Measurements from ENCODE around the gene GCH1. TPM values are rescaled to one million over a fixed set of nuclear protein-coding genes. Genes with fewer than 3 reads are reported as not detected.
A peak's percentile ranks its signal among the peaks of the same experiment; 100 is the strongest.
"Not testable (repeated sequence)": the region's sequence is repeated elsewhere in the genome, so short reads cannot be mapped to it uniquely, and the experiment has no call there.

GCH1 gene
- total RNA-seq, 2 donors from 2014 or later, result 131 to 382 TPM

GRCh38 chr14:54804538-54805041, 98.0 kb downstream of the GCH1 start:
- Mint-ChIP-seq H3K36me3 (peaks cover 4% of the 10 kb centered on the region), H3K4me1 (ENCODE audit: low read depth in 2 of 2) (peaks cover 4% of the 10 kb centered on the region in 2 donors), H3K27me3 (peaks cover 22 to 31% of the 10 kb centered on the region in 2 donors), H3K4me3 (no peak overlapping the region), H3K27ac (no peak overlapping the region), H3K9me3 (no peaks in the 10 kb centered on the region)
- ATAC-seq (no peak), DNase-seq (ENCODE audit: low spot score) (no peak)

DNA sequence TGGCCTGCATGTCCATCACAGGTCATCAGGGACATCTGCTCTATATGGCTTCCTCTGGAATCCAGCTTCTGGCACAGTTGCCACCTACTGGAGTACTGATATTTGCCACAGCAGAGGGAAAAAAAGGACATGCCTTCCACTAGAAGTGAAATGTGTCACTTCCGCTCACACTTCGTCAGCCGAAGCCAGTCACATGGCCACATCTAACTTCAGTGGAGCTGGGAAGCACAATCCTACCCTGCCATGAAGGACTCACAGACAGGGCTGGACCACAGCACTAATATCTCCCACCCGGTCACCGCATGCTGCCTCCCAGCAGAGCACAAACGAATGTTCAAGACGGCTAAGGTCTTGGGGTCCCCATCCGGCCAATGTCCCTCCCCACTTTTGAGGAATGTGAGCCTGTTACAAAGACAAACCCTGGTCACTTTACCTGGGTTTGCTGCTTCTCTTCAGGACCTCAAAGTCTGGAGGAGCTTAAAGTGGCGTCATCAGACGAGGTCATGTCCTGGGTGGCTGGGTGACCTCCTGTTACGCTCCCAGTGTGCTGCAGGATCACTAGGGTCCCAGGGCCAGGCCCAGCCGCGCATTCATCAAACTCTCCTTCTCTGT, 98.6 kb downstream of the GCH1 start:
- H3K9me3 Mint-ChIP-seq, result no peaks in the 10 kb centered on the region
- peaks cover 22 to 31% of the 10 kb centered on the region in 2 donors for H3K27me3 Mint-ChIP-seq
- H3K27ac Mint-ChIP-seq, result no peak overlapping the region
- no peak for ATAC-seq
- H3K36me3 Mint-ChIP-seq, result peaks cover 4% of the 10 kb centered on the region
- no peak overlapping the region for H3K4me3 Mint-ChIP-seq
- no peak for DNase-seq (ENCODE audit: low spot score)
- H3K4me1 Mint-ChIP-seq (ENCODE audit: low read depth in 2 of 2), result peaks cover 4% of the 10 kb centered on the region in 2 donors

- no peaks in the 10 kb centered on the region for H3K9me3 Mint-ChIP-seq
- H3K4me3 Mint-ChIP-seq, result no peak overlapping the region
- peaks cover 4% of the 10 kb centered on the region for H3K36me3 Mint-ChIP-seq
- H3K27ac Mint-ChIP-seq, result no peak overlapping the region
- DNase-seq (ENCODE audit: low spot score) (no peak), ATAC-seq (no peak)
- H3K4me1 Mint-ChIP-seq (ENCODE audit: low read depth in 2 of 2), result peaks cover 4% of the 10 kb centered on the region in 2 donors
- H3K27me3 Mint-ChIP-seq, result peaks cover 22 to 31% of the 10 kb centered on the region in 2 donors
These were observed 99.2 kb downstream of the GCH1 start for GRCh38 chr14:54803396-54803795.

- H3K4me3 Mint-ChIP-seq; DNase-seq (ENCODE audit: low spot score); ATAC-seq; H3K4me1 Mint-ChIP-seq (ENCODE audit: low read depth in 2 of 2); H3K36me3 Mint-ChIP-seq; H3K9me3 Mint-ChIP-seq; H3K27ac Mint-ChIP-seq: not testable (repeated sequence)
- H3K27me3 Mint-ChIP-seq, result peaks cover 25 to 31% of the 10 kb centered on the region in 2 donors
These were observed 101.1 kb downstream of the GCH1 start for GRCh38 chr14:54801482-54801881.

DNA sequence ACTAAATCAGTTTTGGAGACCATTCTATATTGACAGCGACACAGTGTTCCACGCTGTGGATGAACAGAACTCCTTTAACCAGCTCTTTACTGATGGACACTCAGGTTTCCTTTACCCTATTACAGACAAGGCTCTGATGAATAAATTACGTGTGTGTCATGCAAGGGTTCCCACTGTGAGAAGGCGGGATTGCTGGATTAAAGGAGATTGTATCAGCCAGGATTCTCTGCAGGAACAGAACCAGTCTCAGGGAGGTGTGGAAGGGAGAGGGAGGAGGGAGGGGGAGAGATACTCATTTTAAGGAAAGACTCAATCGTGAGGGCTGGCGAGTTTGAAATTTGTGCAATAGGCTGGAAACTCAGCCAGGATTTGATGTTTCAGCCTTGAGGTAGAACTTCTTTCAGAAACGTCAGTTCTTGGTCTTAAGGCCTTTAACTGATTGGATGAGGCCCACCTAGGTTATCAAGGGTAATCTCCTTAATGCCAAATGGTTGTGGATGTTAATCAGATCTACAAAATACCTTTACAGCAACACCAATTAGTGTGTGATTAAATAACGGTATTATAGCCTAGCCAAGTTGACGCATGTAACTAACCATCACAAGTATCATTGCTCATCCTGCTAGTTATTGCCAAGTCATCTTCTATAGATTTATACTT, 104.0 kb downstream of the GCH1 start:
- ATAC-seq, result no peak
- H3K4me3 Mint-ChIP-seq, result no peak overlapping the region
- H3K27me3 Mint-ChIP-seq, result peaks cover 30 to 31% of the 10 kb centered on the region in 2 donors
- no peak for DNase-seq (ENCODE audit: low spot score)
- peaks cover 10% of the 10 kb centered on the region for H3K36me3 Mint-ChIP-seq
- peaks cover 4% of the 10 kb centered on the region for H3K9me3 Mint-ChIP-seq
- no peaks in the 10 kb centered on the region for H3K4me1 Mint-ChIP-seq (ENCODE audit: low read depth in 2 of 2)
- no peak overlapping the region for H3K27ac Mint-ChIP-seq

DNA sequence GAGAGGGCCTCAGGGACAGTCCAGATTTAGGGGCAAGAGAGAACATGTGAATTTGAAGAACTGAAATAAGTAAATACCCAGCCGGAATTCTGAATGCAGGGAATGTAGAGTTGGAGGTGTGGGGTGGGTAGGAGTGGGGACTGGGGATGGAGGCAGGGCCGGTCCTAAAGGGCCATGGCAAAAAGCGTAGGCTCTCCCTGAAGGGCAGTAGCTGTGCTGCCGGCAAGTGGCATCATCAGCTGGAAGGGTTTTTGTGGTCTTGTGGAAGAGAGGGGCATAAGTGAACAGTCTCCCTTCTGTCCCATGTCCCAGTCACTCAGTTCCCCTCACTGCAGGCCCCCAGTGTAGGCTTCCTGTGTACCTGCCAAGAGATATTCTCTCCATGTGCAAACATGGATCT, 104.6 kb downstream of the GCH1 start:
- Mint-ChIP-seq H3K27ac (no peak overlapping the region), H3K9me3 (peaks cover 4% of the 10 kb centered on the region), H3K4me1 (ENCODE audit: low read depth in 2 of 2) (no peaks in the 10 kb centered on the region), H3K36me3 (peaks cover 10% of the 10 kb centered on the region), H3K27me3 (peaks cover 30 to 31% of the 10 kb centered on the region in 2 donors), H3K4me3 (no peak overlapping the region)
- DNase-seq (ENCODE audit: low spot score) (no peak), ATAC-seq (no peak)

DNA sequence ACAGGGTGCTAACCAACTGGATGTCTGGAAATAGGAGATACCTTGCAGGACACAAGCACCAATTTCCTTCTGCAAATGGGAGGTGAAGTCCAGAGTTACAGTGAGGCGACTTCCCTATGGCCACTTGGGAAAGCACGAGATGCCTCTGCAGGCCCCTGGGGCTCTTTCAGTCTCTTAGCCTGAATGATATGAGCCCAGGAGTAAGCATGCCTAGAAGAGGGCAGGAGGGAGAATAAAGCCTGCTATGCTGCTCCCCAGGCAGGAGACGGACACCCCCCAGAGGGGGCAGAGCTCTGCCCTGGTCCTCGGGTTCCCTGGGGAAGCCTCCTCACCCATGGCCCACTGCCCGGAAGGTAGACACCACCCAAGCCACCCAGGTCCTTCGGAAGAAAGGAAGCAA, 105.1 kb downstream of the GCH1 start:
- no peak overlapping the region for H3K27ac Mint-ChIP-seq
- no peaks in the 10 kb centered on the region for H3K4me1 Mint-ChIP-seq (ENCODE audit: low read depth in 2 of 2)
- peaks cover 4% of the 10 kb centered on the region for H3K9me3 Mint-ChIP-seq
- peaks cover 10% of the 10 kb centered on the region for H3K36me3 Mint-ChIP-seq
- no peak overlapping the region for H3K4me3 Mint-ChIP-seq
- no peak for DNase-seq (ENCODE audit: low spot score)
- peak in 1 of 2 donors; percentile 11 for ATAC-seq
- peaks cover 30 to 31% of the 10 kb centered on the region in 2 donors for H3K27me3 Mint-ChIP-seq

DNA sequence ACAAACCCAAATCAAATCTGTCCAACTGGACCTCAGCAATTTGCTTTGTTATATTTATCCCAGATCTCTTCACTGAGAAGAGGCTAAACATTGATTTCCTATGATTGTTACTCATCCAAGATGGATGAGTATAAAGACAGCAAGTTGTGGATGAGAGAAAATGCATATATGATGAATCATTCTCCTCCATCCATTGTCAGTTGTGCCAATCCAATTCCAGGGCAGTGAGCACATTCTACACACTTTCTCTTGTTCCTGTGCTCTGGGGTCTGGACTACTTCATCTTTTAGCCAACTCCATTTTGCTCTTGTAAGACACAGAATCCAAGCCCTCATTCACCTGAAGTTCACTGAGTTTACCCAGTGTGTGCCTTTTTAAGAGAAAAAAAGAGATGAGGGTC, 105.7 kb downstream of the GCH1 start:
- peaks cover 10% of the 10 kb centered on the region for H3K36me3 Mint-ChIP-seq
- DNase-seq (ENCODE audit: low spot score) (no peak), ATAC-seq (no peak)
- H3K27me3 Mint-ChIP-seq, result peaks cover 30% of the 10 kb centered on the region in 2 donors
- no peak overlapping the region for H3K4me3 Mint-ChIP-seq
- H3K27ac Mint-ChIP-seq, result no peak overlapping the region
- H3K4me1 Mint-ChIP-seq (ENCODE audit: low read depth in 2 of 2), result no peaks in the 10 kb centered on the region
- H3K9me3 Mint-ChIP-seq, result peaks cover 4% of the 10 kb centered on the region

- DNase-seq (ENCODE audit: low spot score) (no peak), ATAC-seq (no peak)
- Mint-ChIP-seq H3K27me3 (peaks cover 8 to 20% of the 10 kb centered on the region in 2 donors), H3K36me3 (peaks cover 6% of the 10 kb centered on the region), H3K9me3 (peaks cover 4% of the 10 kb centered on the region), H3K27ac (no peak overlapping the region), H3K4me3 (no peak overlapping the region), H3K4me1 (ENCODE audit: low read depth in 2 of 2) (no peaks in the 10 kb centered on the region)
These were observed 107.8 kb downstream of the GCH1 start for GRCh38 chr14:54794796-54795195.

- H3K27me3 Mint-ChIP-seq, result peaks cover 7 to 18% of the 10 kb centered on the region in 2 donors
- DNase-seq (ENCODE audit: low spot score), result no peak
- no peak overlapping the region for H3K4me3 Mint-ChIP-seq
- H3K27ac Mint-ChIP-seq, result no peak overlapping the region
- H3K9me3 Mint-ChIP-seq, result peaks cover 4% of the 10 kb centered on the region
- peaks cover 6% of the 10 kb centered on the region for H3K36me3 Mint-ChIP-seq
- peak in 1 of 2 donors; percentile 46 for ATAC-seq
- H3K4me1 Mint-ChIP-seq (ENCODE audit: low read depth in 2 of 2), result no peaks in the 10 kb centered on the region
These were observed 108.5 kb downstream of the GCH1 start for GRCh38 chr14:54794159-54794558.

- no peaks in the 10 kb centered on the region for H3K4me1 Mint-ChIP-seq (ENCODE audit: low read depth in 2 of 2)
- DNase-seq (ENCODE audit: low spot score) (no peak), ATAC-seq (no peak)
- H3K36me3 Mint-ChIP-seq, result peaks cover 6% of the 10 kb centered on the region
- H3K27me3 Mint-ChIP-seq, result peaks cover 7 to 11% of the 10 kb centered on the region in 2 donors
- no peak overlapping the region for H3K27ac Mint-ChIP-seq
- H3K9me3 Mint-ChIP-seq, result peaks cover 4% of the 10 kb centered on the region
- H3K4me3 Mint-ChIP-seq, result no peak overlapping the region
These were observed 110.3 kb downstream of the GCH1 start for GRCh38 chr14:54792288-54792687.

Other genes starting within 250 kb of the GCH1 start
- gene WDHD1, start 124.3 kb upstream of the GCH1 start, total RNA-seq, result 10 to 100 TPM; 33.6 to 51.3 TPM
- gene SOCS4, start 124.4 kb upstream of the GCH1 start, total RNA-seq, result 10 to 100 TPM; 36.5 to 50.9 TPM
- gene MAPK1IP1L, start 148.8 kb upstream of the GCH1 start, total RNA-seq, result 100 to 1,000 TPM in 1 of 2 donors, 10 to 100 TPM in 1; 99.7 to 119 TPM
- 100 to 1,000 TPM; 161 to 224 TPM for gene LGALS3, start 226.4 kb upstream of the GCH1 start, total RNA-seq